HEK293 (cell line): Measurements from ENCODE around the gene RPUSD2.

Experiments used
- CTCF ChIA-PET: fragments of 350-600 bp; formaldehyde crosslinking; extraction: SDS; loops from one replicate; lab custom pipeline; 2021; ENCODE audit warnings: antibody characterized with exemption; lab: Yijun Ruan, JAX
- POLR2A ChIA-PET: fragments of 300-600 bp; formaldehyde crosslinking; extraction: SDS; loops from one replicate; lab custom pipeline; 2020; ENCODE audit warnings: antibody characterized with exemption, inconsistent platforms; lab: Yijun Ruan, JAX
- H3K27ac ChIP-seq: fragments of 200-500 bp; sonication (Bioruptor generic); 2 replicates; pipeline ENCODE4 v1.5.1; 2014; ENCODE audit warnings: low read depth, low read length, control low read depth, inconsistent platforms; ENCODE audit errors: extremely low read depth
- H3K36me3 ChIP-seq, 2 experiments: fragments of 200-500 bp in 1 of 2; sonication (Bioruptor generic) in 1 of 2; 1 replicate in 1 of 2; 2 replicates in 1 of 2; pipeline ENCODE4 v1.5.1; 2014 to 2017; ENCODE audit warnings: inconsistent platforms in 2 of 2, low read length in 2 of 2; ENCODE audit not compliant: control insufficient read depth in 2 of 2, insufficient read depth in 1 of 2
- H3K4me1 ChIP-seq: fragments of 200-500 bp; sonication (Bioruptor generic); 2 replicates; pipeline ENCODE4 v1.5.1; 2014; ENCODE audit warnings: mild to moderate bottlenecking, low read length, inconsistent platforms; ENCODE audit not compliant: control insufficient read depth, insufficient read depth
- H3K4me3 ChIP-seq: 2 replicates; pipeline ENCODE4 v1.5.1; 2011; ENCODE audit warnings: low read depth, mild to moderate bottlenecking, control low read depth, low read length, moderate library complexity
- H3K9me3 ChIP-seq: fragments of 200-500 bp; sonication (Bioruptor generic); 2 replicates; pipeline ENCODE4 v1.5.1; 2014; ENCODE audit warnings: low read depth, low read length, inconsistent platforms; ENCODE audit not compliant: control insufficient read depth, insufficient read depth
- ATF2 ChIP-seq: fragments of 450-650 bp; formaldehyde crosslinking; IDR thresholded peaks from 2 replicates; pipeline ENCODE4 v1.5.1; 2016; ENCODE audit warnings: missing biosample characterization, missing genetic modification characterization, low read depth
- IKZF3 ChIP-seq: fragments of 450-650 bp; IDR thresholded peaks from 2 replicates; pipeline ENCODE4 v1.5.0; 2018; ENCODE audit warnings: missing biosample characterization, mild to moderate bottlenecking, missing genetic modification characterization, moderate library complexity
- INSM2 ChIP-seq: fragments of 450-650 bp; formaldehyde crosslinking; IDR thresholded peaks from 2 replicates; pipeline ENCODE4 v1.5.1; 2016; ENCODE audit warnings: missing biosample characterization, missing genetic modification characterization
- SETDB1 ChIP-seq: IDR thresholded peaks from one replicate; pipeline ENCODE4 v1.6.1; 2017; ENCODE audit warnings: mild to moderate bottlenecking, low read length, moderate library complexity, mixed read lengths; ENCODE audit not compliant: insufficient read length
- SP7 ChIP-seq: fragments of 450-650 bp; formaldehyde crosslinking; IDR thresholded peaks from 2 replicates; pipeline ENCODE4 v1.5.1; 2016; ENCODE audit warnings: missing biosample characterization, missing genetic modification characterization
- TSHZ1 ChIP-seq: fragments of 450-650 bp; formaldehyde crosslinking; IDR thresholded peaks from 2 replicates; pipeline ENCODE4 v1.5.1; 2016; ENCODE audit warnings: missing biosample characterization, missing genetic modification characterization, borderline replicate concordance
- ZEB2 ChIP-seq: fragments of 450-650 bp; formaldehyde crosslinking; IDR thresholded peaks from 2 replicates; pipeline ENCODE4 v1.5.1; 2016; ENCODE audit warnings: missing biosample characterization, missing genetic modification characterization
- ZNF121 ChIP-seq: fragments of 450-650 bp; formaldehyde crosslinking; IDR thresholded peaks from 2 replicates; pipeline ENCODE4 v1.5.1; 2016; ENCODE audit warnings: missing biosample characterization, missing genetic modification characterization
- ZNF155 ChIP-seq: fragments of 450-650 bp; formaldehyde crosslinking; IDR thresholded peaks from 2 replicates; pipeline ENCODE4 v1.5.1; 2016; ENCODE audit warnings: missing biosample characterization, missing genetic modification characterization
- ZNF174 ChIP-seq: fragments of 450-650 bp; formaldehyde crosslinking; IDR thresholded peaks from 2 replicates; pipeline ENCODE4 v1.5.0; 2017; ENCODE audit warnings: missing biosample characterization, mild to moderate bottlenecking, missing genetic modification characterization
- ZNF202 ChIP-seq: fragments of 450-650 bp; formaldehyde crosslinking; IDR thresholded peaks from 2 replicates; pipeline ENCODE4 v1.5.1; 2016; ENCODE audit warnings: missing biosample characterization, missing genetic modification characterization, borderline replicate concordance
- ZNF350 ChIP-seq: fragments of 450-650 bp; formaldehyde crosslinking; IDR thresholded peaks from 2 replicates; pipeline ENCODE4 v1.5.0; 2017; ENCODE audit warnings: missing biosample characterization, mild to moderate bottlenecking, missing genetic modification characterization
- ZNF354C ChIP-seq: fragments of 450-650 bp; formaldehyde crosslinking; IDR thresholded peaks from 2 replicates; pipeline ENCODE4 v1.5.1; 2016; ENCODE audit warnings: missing biosample characterization, missing genetic modification characterization, low read depth, borderline replicate concordance
- ZNF37A ChIP-seq: fragments of 450-650 bp; IDR thresholded peaks from 2 replicates; pipeline ENCODE4 v1.5.1; 2018; ENCODE audit warnings: missing biosample characterization, missing genetic modification characterization
- ZNF558 ChIP-seq: fragments of 450-650 bp; formaldehyde crosslinking; IDR thresholded peaks from 2 replicates; pipeline ENCODE4 v1.5.1; 2016; ENCODE audit warnings: missing biosample characterization, missing genetic modification characterization
- ZNF664 ChIP-seq: fragments of 450-650 bp; formaldehyde crosslinking; IDR thresholded peaks from 2 replicates; pipeline ENCODE4 v1.5.1; 2016; ENCODE audit warnings: missing biosample characterization, missing genetic modification characterization
- ZNF704 ChIP-seq: fragments of 450-650 bp; formaldehyde crosslinking; IDR thresholded peaks from 2 replicates; pipeline ENCODE4 v1.5.1; 2016; ENCODE audit warnings: missing biosample characterization, missing genetic modification characterization
- ZNF76 ChIP-seq: fragments of 450-650 bp; formaldehyde crosslinking; IDR thresholded peaks from 2 replicates; pipeline ENCODE4; 2016; ENCODE audit warnings: low read depth, missing biosample characterization, missing genetic modification characterization, borderline replicate concordance
- ZSCAN16 ChIP-seq: fragments of 450-650 bp; formaldehyde crosslinking; IDR thresholded peaks from 2 replicates; pipeline ENCODE4 v1.5.1; 2016; ENCODE audit warnings: missing biosample characterization, missing genetic modification characterization
- ZSCAN5A ChIP-seq: fragments of 450-650 bp; formaldehyde crosslinking; IDR thresholded peaks from 2 replicates; pipeline ENCODE4 v1.5.1; 2016; ENCODE audit warnings: missing biosample characterization, missing genetic modification characterization

The RPUSD2 gene

GRCh38 chr15:40558952-40559742 lies 10.0 kb upstream of the RPUSD2 start (continued):
- TF ChIP-seq ATF2 (tag by site-specific recombination): no peak
- no peak for TF ChIP-seq TSHZ1 (tag by site-specific recombination)
- TF ChIP-seq ZNF174 (tag by site-specific recombination): no peak
- no peak for TF ChIP-seq ZNF155 (tag by site-specific recombination)
- TF ChIP-seq ZSCAN5A (tag by site-specific recombination): no peak
- TF ChIP-seq ZNF558 (tag by site-specific recombination): no peak
- no peak for TF ChIP-seq ZNF37A (tag by site-specific recombination)
- TF ChIP-seq ZNF121 (tag by site-specific recombination): no peak

GRCh38 chr15:40562691-40563090 lies 6.4 kb upstream of the RPUSD2 start:
- CTCF ChIA-PET: interaction anchor here (1.1 kb wide), 1 partner anchor 219 kb away, joined by 5 read pairs; no protein-coding TSS in a partner anchor
- POLR2A ChIA-PET: interaction anchor here (0.6 kb wide), 1 partner anchor 162 kb away, joined by 4 read pairs; no protein-coding TSS in a partner anchor
- no peak for TF ChIP-seq ZEB2 (tag by site-specific recombination)
- Histone ChIP-seq H3K4me3 (no peak overlapping the region), H3K4me1 (no peaks in the 10 kb centered on the region), H3K27ac (no peak overlapping the region), H3K9me3 (no peaks in the 10 kb centered on the region), H3K36me3 (peaks cover 0 to 16% of the 10 kb centered on the region in 2 experiments; a peak in 1 of 3 replicates)

GRCh38 chr15:40563426-40563825 lies 5.7 kb upstream of the RPUSD2 start:
- Histone ChIP-seq H3K9me3 (no peaks in the 10 kb centered on the region), H3K4me1 (no peaks in the 10 kb centered on the region), H3K4me3 (no peak overlapping the region), H3K36me3 (peaks cover 0 to 16% of the 10 kb centered on the region in 2 experiments; a peak in 1 of 3 replicates), H3K27ac (no peak overlapping the region)
- CTCF ChIA-PET: no interaction called here
- POLR2A ChIA-PET: no interaction called here
- TF ChIP-seq IKZF3 (tag by site-specific recombination): no peak
- no peak for TF ChIP-seq SP7 (tag by site-specific recombination)
- no peak for TF ChIP-seq ZNF354C (tag by site-specific recombination)
- no peak for TF ChIP-seq ZNF202 (tag by site-specific recombination)
- no peak for TF ChIP-seq ZNF704 (tag by site-specific recombination)
- TF ChIP-seq SETDB1: no peak
- TF ChIP-seq ZNF350 (tag by site-specific recombination): no peak
- no peak for TF ChIP-seq ZNF76 (tag by site-specific recombination)
- no peak for TF ChIP-seq INSM2 (tag by site-specific recombination)
- no peak for TF ChIP-seq ZSCAN16 (tag by site-specific recombination)
- no peak for TF ChIP-seq ZNF664 (tag by site-specific recombination)
